CD14-positive monocyte (primary cell): ENCODE results near the gene UNC93A. TPM values are rescaled to one million over a fixed set of nuclear protein-coding genes. Genes with fewer than 3 reads are reported as not detected.

Experiments used
- DNase-seq, 3 donors: peaks; one replicate each; pipeline ENCODE4 v3.0.0-alpha.2; 2011 to 2022
- H2AFZ ChIP-seq: 2 replicates; pipeline ENCODE4 v1.6.0; 2012; ENCODE audit warnings: mild to moderate bottlenecking, low read depth, low read length, inconsistent platforms; ENCODE audit not compliant: insufficient read depth, poor library complexity, severe bottlenecking
- H3K27ac ChIP-seq, 2 donors: 1 replicate in 1 of 2; 2 replicates in 1 of 2; pipeline ENCODE4 v1.5.1; 2012 to 2013; ENCODE audit warnings: low read length in 2 of 2, control low read depth in 1 of 2, inconsistent platforms in 1 of 2, low read depth in 1 of 2, mild to moderate bottlenecking in 1 of 2
- H3K27me3 ChIP-seq, 2 donors: one replicate each; pipeline versions ENCODE4 v1.6.0 to v1.6.1; 2011 to 2013; ENCODE audit warnings: low read length in 2 of 2; ENCODE audit not compliant: control insufficient read depth in 2 of 2, insufficient read depth in 2 of 2
- H3K36me3 ChIP-seq, 2 donors: replicated peaks in 1 of 2; 1 replicate in 1 of 2; 2 replicates in 1 of 2; pipeline versions ENCODE4 v1.5.1 to v1.6.1; 2012 to 2013; ENCODE audit warnings: low read length in 2 of 2, control low read depth in 1 of 2, inconsistent platforms in 1 of 2, mild to moderate bottlenecking in 1 of 2; ENCODE audit not compliant: insufficient read depth in 2 of 2, control insufficient read depth in 1 of 2
- H3K4me1 ChIP-seq, 2 donors: 1 replicate in 1 of 2; 2 replicates in 1 of 2; pipeline versions ENCODE4 v1.5.1 to v1.6.1; 2012 to 2013; ENCODE audit warnings: low read length in 2 of 2, control low read depth in 1 of 2, inconsistent platforms in 1 of 2, mild to moderate bottlenecking in 1 of 2, moderate library complexity in 1 of 2; ENCODE audit not compliant: insufficient read depth in 2 of 2, control insufficient read depth in 1 of 2
- H3K4me2 ChIP-seq: replicated peaks from 2 replicates; pipeline ENCODE3; 2012; ENCODE audit warnings: low read length, moderate library complexity, mild to moderate bottlenecking; ENCODE audit not compliant: poor library complexity, severe bottlenecking; ENCODE audit errors: extremely low read depth
- H3K4me3 ChIP-seq, 3 experiments: fragments of 200-600 bp in 1 of 3; sonication (generic) in 1 of 3; replicated peaks in 1 of 3; 1 replicate in 2 of 3; 2 replicates in 1 of 3; pipeline ENCODE4 v1.5.1; 2011 to 2013; ENCODE audit warnings: low read length in 3 of 3, mild to moderate bottlenecking in 3 of 3, control low read depth in 2 of 3, low read depth in 2 of 3, inconsistent platforms in 1 of 3, moderate library complexity in 1 of 3
- H3K79me2 ChIP-seq: 2 replicates; pipeline ENCODE4 v1.6.0; 2012; ENCODE audit warnings: mild to moderate bottlenecking, control low read depth, inconsistent platforms, low read length, moderate library complexity; ENCODE audit not compliant: insufficient read depth
- H3K9ac ChIP-seq: 2 replicates; pipeline ENCODE4 v1.6.0; 2017; ENCODE audit warnings: low read length, mild to moderate bottlenecking; ENCODE audit not compliant: insufficient read depth, poor library complexity, severe bottlenecking
- H3K9me3 ChIP-seq, 2 donors: replicated peaks in 1 of 2; 1 replicate in 1 of 2; 2 replicates in 1 of 2; pipeline versions ENCODE4 v1.5.1 to v1.6.1; 2012 to 2013; ENCODE audit warnings: low read length in 2 of 2, control low read depth in 1 of 2; ENCODE audit not compliant: control insufficient read depth in 1 of 2, insufficient read depth in 1 of 2
- H4K20me1 ChIP-seq: 2 replicates; pipeline ENCODE4 v1.6.0; 2012; ENCODE audit warnings: mild to moderate bottlenecking, low read length, control low read depth, moderate library complexity; ENCODE audit not compliant: insufficient read depth
- H3K27ac Mint-ChIP-seq, 7 donors: one replicate each; pipeline ENCODE4 v1.8.0; 2020; ENCODE audit warnings: mild to moderate bottlenecking in 7 of 7, mixed read lengths in 7 of 7, moderate library complexity in 6 of 7, inconsistent platforms in 2 of 7
- H3K27me3 Mint-ChIP-seq, 3 donors: one replicate each; pipeline ENCODE4 v1.8.0; 2021 to 2022; ENCODE audit warnings: low read depth in 3 of 3, mild to moderate bottlenecking in 3 of 3, mixed read lengths in 3 of 3, moderate library complexity in 3 of 3, inconsistent platforms in 1 of 3
- H3K36me3 Mint-ChIP-seq, 2 donors: one replicate each; pipeline ENCODE4 v1.8.0; 2020; ENCODE audit warnings: mixed read lengths in 2 of 2, inconsistent platforms in 1 of 2, mild to moderate bottlenecking in 1 of 2
- H3K4me1 Mint-ChIP-seq: one replicate; pipeline ENCODE4 v1.8.0; 2020; ENCODE audit warnings: mild to moderate bottlenecking, mixed read lengths
- H3K4me3 Mint-ChIP-seq, 2 donors: one replicate each; pipeline ENCODE4 v1.8.0; 2020; ENCODE audit warnings: mild to moderate bottlenecking in 2 of 2, mixed read lengths in 2 of 2, moderate library complexity in 1 of 2
- H3K9me3 Mint-ChIP-seq, 7 donors: one replicate each; pipeline ENCODE4 v1.8.0; 2020 to 2022; ENCODE audit warnings: mixed read lengths in 7 of 7, mild to moderate bottlenecking in 6 of 7, moderate library complexity in 6 of 7, inconsistent platforms in 2 of 7
- CTCF ChIP-seq: fragments of 200-600 bp; IDR thresholded peaks from one replicate; pipeline ENCODE4 v1.8.0; 2022; ENCODE audit warnings: antibody characterized with exemption, mild to moderate bottlenecking
- WGBS: methylation state at CpG from one replicate; pipeline ENCODE4 v1.1.5; 2013; ENCODE audit warnings: missing lambda C conversion rate; ENCODE audit not compliant: insufficient coverage; 5-methylcytosine and 5-hydroxymethylcytosine counted together
- intact Hi-C, 2 donors: fragments of 100-400 bp; cut with micrococcal nuclease; formaldehyde crosslinking; loops; one replicate each; pipeline versions ENCODE4 v1.15.0 to v1.15.1; 2023
- polyA plus RNA-seq, 3 donors: library from polyadenylated mRNA; depleted of rRNA in 1 of 3; unstranded in 2 of 3; stranded (reverse) in 1 of 3; fragments of 300-500 nt in 2 of 3; fragments of >200 nt in 1 of 3; fragmentation: Illumina TruSeq in 2 of 3; gene quantifications; 1 replicate in 2 of 3; 2 replicates in 1 of 3; pipeline ENCODE4 v1.2.3, GENCODE V29; 2012 to 2021

UNC93A gene
- polyA plus RNA-seq, 3 donors, result not detected

- no peak for DNase-seq
- no peak for TF ChIP-seq CTCF
- no peaks in the 10 kb centered on the region for H3K4me1 Mint-ChIP-seq
Measured at GRCh38 chr6:167342879-167343610, 51.9 kb downstream of the UNC93A start.

GRCh38 chr6:167345348-167345747 lies 54.2 kb downstream of the UNC93A start:
- intact Hi-C loops, result no loop called here
- Histone ChIP-seq H3K27me3 (peaks cover 9 to 18% of the 10 kb centered on the region in 2 donors), H2AFZ (no peak overlapping the region), H4K20me1 (no peaks in the 10 kb centered on the region), H3K79me2 (no peaks in the 10 kb centered on the region), H3K9me3 (no peaks in the 10 kb centered on the region), H3K9ac (no peak overlapping the region), H3K36me3 (no peaks in the 10 kb centered on the region), H3K4me2 (no peak overlapping the region), H3K27ac (no peak overlapping the region), H3K4me3 (no peak overlapping the region), H3K4me1 (no peaks in the 10 kb centered on the region)
- Mint-ChIP-seq H3K9me3 (peaks cover 0 to 2% (median 0%) of the 10 kb centered on the region in 7 donors), H3K36me3 (no peaks in the 10 kb centered on the region), H3K4me3 (no peak overlapping the region), H3K27me3 (peaks cover 16 to 34% (median 19%) of the 10 kb centered on the region in 3 donors), H3K27ac (no peak overlapping the region), H3K4me1 (peaks cover 3% of the 10 kb centered on the region)
- no peak for DNase-seq
- TF ChIP-seq CTCF, result no peak

More at GRCh38 chr6:167342879-167343610, 51.9 kb downstream of the UNC93A start:
- Mint-ChIP-seq H3K27ac (no peak overlapping the region), H3K27me3 (peaks cover 1 to 19% (median 6%) of the 10 kb centered on the region in 3 donors), H3K36me3 (no peaks in the 10 kb centered on the region), H3K4me3 (no peak overlapping the region), H3K9me3 (no peaks in the 10 kb centered on the region)
- no peak overlapping the region for H2AFZ ChIP-seq
- no peak overlapping the region for H3K4me3 ChIP-seq
- H3K36me3 ChIP-seq, result no peaks in the 10 kb centered on the region
- no peaks in the 10 kb centered on the region for H4K20me1 ChIP-seq
- H3K79me2 ChIP-seq, result no peaks in the 10 kb centered on the region
- intact Hi-C loops, result no loop called here
- H3K27ac ChIP-seq, result no peak overlapping the region
- no peaks in the 10 kb centered on the region for H3K4me1 ChIP-seq
- H3K4me2 ChIP-seq, result no peak overlapping the region
- H3K9me3 ChIP-seq, result no peaks in the 10 kb centered on the region
- 94% methylated on average over 13 of the region's 14 CpGs for WGBS
- H3K27me3 ChIP-seq, result peaks cover 1 to 2% of the 10 kb centered on the region in 2 donors
- no peak overlapping the region for H3K9ac ChIP-seq
